Activated CD4-positive, CD25-positive, alpha-beta regulatory T cell treated with anti-CD3 and anti-CD28 coated beads, Interleukin-2, amount 50 U/mL, for 24 hours (primary cell): ENCODE measurements around the gene CLDN3.
"Not testable (repeated sequence)": the region's sequence is repeated elsewhere in the genome, so short reads cannot be mapped to it uniquely, and the experiment has no call there.

Experiments
- ATAC-seq, 2 donors: fragments of 150-1000 bp; cut with Tn5 transposase; one replicate each; pipeline ENCODE4 v1.10.0; 2021; ENCODE audit warnings: mild to moderate bottlenecking in 1 of 2, moderate library complexity in 1 of 2

Gene CLDN3, protein sequence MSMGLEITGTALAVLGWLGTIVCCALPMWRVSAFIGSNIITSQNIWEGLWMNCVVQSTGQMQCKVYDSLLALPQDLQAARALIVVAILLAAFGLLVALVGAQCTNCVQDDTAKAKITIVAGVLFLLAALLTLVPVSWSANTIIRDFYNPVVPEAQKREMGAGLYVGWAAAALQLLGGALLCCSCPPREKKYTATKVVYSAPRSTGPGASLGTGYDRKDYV

DNA sequence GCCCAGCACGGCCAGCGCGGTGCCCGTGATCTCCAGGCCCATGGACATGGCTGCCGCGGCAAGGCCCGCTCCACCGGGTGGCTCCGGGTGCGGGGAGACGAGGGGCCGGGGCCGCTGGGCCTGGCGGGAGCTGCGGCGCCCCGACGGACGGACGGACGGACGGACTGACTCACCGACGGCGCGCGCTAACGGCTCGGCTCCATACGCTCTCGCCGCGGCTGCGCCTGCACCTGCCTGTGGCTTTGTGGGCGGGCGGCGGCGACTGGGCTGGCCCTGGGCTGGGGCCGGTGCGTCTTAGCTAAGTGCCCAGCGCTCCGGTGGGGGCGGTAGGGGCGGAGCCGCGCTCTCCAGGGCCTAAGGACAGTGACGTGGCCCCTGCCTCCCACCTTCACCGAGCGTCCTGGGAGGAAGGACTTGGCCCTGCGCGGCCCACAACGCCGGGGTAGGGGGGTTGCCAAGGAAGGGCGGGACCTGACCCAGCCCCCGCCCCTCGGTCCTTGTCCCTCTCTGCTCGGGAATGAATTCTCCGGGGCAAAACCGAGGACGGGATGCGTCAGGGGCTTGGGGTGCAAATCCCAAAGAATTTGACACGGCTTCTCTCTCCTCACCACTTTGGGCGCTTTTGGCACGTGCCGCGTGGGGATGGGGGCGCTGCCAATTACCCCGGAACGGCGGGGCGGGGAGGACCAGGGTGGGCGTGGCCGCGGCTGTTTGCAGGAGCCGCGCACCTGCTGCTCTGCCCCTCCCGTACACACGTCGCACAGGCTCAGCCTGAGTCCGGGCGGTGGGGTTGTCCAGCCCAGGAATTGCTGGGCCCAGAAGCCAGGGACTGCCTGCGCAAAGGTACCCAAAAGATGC, at the start of gene CLDN3:
Gene CLDN3 (minus strand): TSS at position 269 of the 858 bp plus-strand sequence. CDS start 221 bp downstream, at position 48.
- ATAC-seq, result no peak

DNA sequence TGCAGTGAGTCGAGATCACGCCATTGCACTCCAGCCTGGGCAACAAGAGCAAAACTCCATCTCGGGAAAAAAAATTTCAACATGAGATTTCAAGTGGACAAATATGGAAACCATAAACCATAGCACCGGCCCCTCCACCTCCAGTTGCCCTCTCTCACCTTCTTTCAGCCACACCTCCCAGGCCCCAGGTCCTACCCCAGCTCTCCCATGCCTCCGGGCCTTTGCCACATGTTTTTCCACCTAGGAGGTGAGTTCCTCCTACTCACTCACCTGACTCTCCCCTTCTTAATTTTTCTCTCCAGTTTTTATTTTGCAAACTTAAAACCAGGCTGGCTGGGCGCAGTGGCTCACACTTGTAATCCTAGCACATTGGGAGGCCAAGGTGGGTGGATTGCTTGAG, 47.1 kb upstream of the CLDN3 start:
- ATAC-seq, result no peak

DNA sequence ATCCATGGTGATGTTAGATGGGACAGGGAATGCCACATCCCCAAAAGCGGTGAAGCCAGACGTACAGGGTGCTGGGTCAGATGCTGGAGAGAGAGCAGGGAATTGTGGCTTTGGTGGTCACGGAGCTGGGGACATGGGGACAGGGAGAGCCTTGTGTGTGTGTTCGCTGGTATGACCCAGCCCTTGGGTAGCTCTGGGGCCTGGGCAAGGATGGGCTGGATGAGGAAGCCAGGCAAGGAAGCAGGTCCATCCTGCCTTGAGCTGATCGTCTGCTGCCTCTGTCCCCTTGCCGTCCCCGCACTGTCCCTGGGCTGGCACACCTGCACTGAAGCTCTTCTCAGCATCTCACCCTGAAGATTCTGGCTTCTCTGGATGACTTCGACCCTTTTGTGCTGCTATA, 45.4 kb upstream of the CLDN3 start:
- ATAC-seq, result no peak

DNA sequence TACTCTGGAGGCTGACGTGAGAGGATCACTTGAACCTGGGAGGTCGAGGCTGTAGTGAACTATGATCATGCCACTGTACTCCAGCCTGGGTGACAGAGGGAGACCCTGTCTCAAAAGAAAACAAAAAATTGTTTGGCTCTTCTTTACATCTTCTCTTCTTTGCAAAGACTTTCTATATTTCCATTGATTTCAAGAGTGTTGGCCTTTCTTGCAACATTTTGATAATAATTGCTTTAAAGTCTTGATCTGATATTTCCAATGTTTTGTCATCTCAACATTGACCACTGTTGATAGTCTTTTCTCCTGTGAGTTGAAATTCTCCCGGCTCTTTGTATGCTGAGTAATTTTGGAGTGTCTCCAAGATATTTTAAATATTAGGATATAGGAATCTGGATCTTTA, 42.9 kb upstream of the CLDN3 start:
- ATAC-seq, result no peak

DNA sequence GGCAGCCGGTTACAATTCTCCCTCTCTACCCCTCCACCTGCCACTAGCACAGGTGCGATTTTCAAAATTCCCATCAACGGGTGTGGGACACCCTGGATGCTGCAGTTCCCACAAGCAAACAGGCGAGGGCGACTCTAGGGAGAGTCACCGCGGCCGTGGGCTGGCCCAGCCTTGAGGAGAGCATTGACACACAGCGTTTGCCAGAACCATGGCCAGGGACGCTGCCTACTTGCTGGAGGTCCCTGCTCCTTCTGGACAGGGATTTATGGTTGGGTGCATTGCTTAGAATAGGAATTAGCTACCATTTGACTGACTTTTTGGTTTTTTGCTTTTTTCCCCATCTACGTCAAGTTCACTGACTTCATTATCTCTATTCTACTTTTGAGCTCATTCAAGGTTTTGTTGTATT, 41.7 kb upstream of the CLDN3 start:
- ATAC-seq, result peak; percentile 67 to 85

DNA sequence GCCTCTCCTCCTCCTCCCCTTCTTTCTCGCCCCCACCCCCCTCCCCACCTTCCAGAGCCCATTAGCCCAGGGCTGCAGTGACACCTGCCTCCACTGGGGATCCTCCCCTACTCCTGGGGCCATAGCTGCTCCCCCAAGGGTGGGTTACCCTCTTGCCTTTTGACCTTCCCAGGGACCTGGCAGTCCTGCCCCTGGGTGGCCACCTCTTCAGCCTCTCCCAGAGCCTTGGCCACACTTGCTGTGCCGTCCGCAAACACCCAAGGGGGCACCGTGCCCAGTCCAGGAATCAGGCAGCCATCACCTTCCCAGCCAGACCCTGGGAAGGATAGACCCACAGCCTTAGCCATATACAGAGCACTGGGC, 40.9 kb upstream of the CLDN3 start:
- no peak for ATAC-seq

DNA sequence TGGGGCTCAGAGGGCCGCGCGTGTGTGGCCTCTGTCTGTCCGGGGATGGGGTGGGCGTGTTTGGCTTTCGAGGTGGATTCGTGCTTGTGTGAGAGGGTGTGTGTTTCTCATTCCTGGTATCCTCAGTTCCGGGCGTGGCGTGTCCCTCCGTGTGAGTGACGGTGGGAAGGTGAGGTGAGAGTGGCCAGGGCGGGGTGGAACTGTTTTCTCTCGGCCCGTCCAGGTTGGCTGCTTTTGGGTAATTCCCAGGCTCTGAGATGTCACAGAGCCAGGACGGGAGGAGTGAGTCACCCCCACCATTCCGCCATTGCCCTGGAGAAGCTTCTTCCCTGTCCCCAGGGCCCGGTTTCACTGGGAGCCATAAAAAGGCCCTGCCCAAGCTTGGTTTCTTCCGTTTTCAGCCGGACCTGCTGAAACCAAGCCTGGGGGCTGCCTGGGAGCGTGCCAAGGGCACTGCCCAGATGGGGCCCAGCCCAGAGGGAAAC, 39.4 kb upstream of the CLDN3 start:
- ATAC-seq, result no peak

DNA sequence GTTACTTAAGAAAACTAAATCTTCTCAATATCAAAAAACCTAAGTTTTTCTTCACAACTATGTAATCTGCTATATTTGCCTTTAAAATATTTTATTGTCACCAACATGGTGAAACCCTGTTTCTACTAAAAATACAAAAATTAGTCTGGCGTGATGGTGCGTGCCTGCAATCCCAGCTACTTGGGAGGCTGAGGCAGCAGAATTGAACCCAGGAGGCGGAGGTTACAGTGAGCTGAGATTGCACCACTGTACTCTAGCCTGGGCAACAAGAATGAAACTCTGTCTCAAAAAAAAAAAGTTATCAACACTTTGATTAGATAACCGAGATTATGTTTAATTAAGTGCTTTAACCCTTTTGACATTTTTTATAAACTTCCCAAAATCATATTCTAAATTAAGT, 32.4 kb upstream of the CLDN3 start:
- ATAC-seq, result no peak

DNA sequence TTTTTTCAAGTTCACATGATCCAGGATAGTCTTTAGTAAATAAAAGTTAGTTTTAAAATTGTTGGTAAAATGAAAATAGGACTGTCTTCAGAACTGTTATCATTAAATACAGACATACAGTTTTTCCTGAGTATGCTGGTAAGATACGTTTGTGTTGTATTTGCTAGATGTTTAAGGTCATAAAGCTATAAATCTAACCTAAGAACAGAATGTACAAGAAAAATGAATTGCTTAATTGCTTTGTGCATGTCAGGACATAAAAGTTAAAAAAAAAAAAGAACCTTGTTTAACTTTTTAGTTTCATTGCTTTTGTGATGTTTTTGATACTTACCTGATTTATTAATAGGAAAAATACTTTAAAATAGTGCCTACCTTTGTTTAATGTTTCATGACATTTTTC, 31.5 kb upstream of the CLDN3 start:
- ATAC-seq, result no peak

DNA sequence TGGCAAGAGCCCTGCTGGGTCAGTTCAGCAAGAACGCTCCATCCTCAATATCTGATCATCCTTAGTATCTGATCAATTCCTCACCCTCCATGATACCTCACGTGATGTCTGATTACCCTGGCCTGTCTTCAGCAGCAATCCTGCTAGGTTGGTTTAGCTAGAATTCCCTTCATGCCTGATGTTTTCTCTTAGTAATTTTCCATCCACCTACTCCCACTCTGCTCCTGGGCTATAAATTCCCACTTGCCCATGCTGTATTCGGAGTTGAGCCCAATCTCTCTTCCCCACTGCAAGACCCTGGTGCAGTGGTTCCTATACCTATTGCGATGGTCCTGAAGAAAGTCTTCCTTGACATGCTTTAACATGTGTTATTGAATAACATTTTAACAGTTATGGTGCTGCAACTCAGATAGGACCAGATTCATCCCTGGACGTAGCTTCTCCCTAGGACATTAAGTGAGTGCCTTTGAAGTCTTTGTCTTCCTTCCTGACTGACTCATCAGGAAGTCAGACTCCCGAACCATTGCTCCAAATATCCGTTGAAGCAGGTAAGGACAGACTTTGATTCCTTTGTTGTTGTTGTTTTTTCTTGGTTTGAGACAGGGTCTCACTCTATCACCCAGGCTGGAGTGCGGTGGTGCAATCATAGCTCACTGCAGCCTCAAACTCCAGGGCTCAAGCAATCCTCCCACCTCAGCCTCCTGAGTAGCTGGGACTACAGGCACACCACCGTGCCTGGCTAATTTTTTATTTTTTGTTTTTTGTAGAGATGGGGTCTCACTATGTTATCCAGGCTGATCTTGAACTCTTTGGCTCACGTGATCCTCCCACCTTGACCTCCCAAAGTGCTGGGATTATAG, 29.4 kb upstream of the CLDN3 start:
- no peak for ATAC-seq

DNA sequence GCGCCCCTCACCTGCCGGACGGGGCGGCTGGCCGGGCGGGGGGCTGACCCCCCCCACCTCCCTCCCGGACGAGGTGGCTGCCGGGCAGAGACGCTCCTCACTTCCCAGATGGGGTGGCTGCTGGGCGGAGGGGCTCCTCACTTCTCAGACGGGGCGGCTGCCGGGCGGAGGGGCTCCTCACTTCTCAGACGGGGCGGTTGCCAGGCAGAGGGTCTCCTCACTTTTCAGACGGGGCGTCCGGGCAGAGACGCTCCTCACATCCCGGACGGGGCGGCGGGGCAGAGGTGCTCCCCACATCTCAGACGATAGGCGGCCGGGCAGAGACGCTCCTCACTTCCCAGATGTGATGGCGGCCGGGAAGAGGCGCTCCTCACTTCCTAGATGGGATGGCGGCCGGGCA, 27.1 kb upstream of the CLDN3 start:
- ATAC-seq, result not testable (repeated sequence)

DNA sequence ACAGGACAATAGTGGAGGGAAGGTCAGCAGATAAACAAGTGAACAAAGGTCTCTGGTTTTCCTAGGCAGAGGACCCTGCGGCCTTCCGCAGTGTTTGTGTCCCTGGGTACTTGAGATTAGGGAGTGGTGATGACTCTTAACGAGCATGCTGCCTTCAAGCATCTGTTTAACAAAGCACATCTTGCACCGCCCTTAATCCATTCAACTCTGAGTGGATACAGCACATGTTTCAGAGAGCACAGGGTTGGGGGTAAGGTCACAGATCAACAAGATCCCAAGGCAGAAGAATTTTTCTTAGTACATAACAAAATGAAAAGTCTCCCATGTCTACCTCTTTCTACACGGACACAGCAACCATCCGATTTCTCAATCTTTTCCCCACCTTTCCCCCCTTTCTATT, 26.6 kb upstream of the CLDN3 start:
- ATAC-seq, result not testable (repeated sequence)

DNA sequence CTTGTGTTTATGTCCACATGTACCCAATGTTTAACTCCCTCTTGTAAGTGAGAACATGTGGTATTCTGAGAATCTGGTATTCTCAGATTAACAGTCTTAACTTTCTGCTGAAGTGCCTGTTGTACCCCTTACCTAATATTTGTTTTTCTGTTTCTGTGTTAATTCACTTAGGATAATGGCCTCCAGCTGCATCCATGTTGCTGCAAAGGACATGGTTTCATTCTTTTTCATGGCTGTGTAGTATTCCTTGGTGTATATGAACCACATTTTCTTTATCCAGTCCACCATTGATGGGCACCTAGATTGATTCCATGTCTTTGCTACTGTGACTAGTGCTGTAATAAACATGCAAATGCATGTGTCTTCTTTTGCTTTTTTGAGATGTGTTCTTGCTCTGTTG, 25.1 kb upstream of the CLDN3 start:
- ATAC-seq, result not testable (repeated sequence)

DNA sequence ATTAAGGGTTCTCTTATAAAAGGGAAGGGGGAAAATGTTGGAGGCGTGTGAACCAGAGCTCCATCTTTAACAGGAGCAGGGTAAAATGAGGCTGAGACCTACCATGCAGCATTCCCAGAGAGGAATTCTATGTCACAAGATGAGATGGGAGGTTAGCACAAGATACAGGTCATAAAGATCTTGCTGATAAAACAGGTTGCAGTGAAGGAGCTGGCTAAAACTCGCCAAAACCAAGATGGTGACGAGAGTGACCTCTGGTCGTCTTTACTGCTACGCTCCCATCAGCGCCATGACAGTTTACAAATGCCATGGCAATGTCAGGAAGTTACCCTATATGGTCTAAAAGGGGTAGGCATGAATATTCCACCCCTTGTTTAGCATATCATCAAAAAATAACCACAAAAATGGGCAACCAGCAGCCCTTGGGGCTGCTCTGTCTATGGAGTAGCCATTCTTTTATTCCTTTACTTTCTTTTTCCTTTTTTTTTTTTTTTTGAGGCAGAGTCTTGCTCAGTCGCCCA, 21.2 kb upstream of the CLDN3 start:
- not testable (repeated sequence) for ATAC-seq

DNA sequence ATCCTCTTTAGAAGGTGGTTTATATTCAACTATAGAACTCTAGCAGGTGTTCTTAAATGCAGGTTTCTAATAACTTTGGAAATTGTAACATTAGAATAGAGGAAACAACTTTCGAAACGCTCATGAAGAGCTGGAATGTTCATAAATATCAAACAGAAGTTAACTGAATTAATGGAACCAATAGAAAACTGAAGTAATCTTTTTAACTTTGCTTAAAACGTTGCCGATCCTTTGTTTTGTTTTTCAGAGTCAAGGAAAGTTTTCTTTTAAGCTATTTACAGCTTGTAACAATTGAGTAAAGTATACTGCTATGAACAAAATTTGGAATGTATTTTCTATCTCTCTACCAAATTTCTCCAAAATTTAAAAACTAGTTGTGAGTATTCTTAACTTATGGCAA, 19.0 kb upstream of the CLDN3 start:
- ATAC-seq, result no peak

DNA sequence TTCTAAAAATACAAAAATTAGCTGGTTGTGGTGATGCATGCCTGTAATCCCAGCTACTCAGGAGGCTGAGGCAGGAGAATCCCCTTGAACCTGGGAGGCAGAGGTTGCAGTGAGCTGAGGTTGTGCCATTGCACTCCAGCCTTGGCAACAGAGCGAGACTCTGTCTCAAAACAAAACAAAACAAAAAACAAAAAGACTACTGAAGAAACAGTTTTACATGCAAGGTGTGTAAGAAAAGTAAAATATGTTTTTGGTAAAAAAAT, 17.6 kb upstream of the CLDN3 start:
- ATAC-seq, result not testable (repeated sequence)

DNA sequence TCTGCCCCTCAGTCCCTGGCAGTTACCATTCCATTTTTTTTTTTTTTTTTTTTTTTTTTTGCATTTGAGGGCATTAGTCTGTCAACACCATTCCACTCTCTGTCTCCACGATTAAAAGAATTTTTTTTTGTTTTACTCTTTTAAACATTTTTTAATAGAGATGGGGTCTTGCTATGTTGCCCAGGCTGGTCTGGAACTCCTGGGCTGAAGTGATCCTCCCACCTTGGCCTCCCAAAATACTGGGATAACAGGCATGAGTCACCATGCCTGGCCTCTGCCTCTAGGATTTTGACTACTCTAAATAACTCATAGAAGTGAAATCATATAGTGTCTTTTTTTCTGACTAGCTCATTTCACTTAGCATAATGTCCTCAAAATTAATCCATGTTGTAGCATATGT, 16.5 kb upstream of the CLDN3 start:
- no peak for ATAC-seq

DNA sequence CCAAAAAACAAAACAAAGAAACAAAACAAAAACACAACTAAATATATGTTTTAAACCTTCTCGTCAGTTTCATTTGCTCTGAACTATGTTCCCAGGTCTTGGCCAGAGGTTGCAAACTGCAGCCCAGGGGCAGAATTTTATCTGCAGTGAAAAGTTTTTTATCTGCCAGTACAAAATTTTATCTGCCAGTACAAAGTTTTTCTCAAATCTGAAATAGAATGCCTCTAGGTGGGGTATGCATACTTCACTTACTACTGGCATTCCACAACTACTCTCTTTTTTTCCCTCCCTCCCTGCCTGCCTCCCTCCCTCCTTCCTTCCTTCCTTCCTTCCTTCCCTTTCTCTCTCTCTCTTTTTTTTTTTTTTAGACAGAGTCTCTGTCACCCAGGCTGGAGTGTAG, 9.4 kb upstream of the CLDN3 start:
- no peak for ATAC-seq

DNA sequence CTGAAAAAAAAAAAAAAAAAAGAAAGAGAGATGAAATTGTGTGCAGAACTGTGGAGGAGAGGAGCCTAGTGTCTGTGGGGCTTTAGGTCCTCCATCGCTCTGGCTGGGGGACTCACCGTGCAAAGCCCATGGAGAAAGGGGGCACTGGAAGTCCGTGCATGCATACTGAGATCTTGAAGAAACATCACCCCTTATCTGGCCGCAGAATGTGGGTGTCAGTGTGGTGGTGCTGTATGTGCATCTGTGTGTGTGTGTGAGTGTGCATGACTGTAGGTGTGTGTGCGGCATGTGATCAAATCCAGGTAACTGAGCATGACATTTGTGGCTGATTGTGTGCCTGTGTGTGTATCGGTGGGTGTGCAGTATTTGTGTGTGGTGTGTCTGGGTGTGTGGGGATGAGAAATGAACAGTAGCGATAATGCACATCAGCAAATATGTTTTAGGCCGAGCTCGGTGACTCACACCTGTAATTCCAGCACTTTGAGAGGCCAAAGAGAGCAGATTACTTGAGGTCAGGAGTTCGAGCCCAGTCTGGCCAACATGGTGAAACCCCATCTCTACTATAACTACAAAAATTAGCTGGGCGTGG, 8.8 kb upstream of the CLDN3 start:
- ATAC-seq, result no peak

DNA sequence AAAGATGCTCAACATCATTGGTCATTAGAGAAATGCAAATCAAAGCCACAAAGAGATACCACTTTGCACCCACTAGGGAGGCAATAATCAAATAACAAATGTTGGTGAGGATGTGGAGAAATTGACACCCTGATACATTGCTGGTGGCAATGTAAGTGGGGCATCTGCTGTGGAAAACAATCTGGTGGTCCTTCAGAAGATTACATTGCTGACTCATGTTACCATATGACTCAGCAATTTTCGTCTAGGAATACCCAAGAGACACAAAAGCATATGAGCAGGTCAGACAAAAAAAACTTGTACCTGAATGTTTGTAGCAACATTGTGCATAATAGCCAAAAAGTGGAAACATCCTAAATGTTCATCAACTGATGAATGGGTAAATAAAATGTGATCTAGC, 4.9 kb upstream of the CLDN3 start:
- no peak for ATAC-seq

DNA sequence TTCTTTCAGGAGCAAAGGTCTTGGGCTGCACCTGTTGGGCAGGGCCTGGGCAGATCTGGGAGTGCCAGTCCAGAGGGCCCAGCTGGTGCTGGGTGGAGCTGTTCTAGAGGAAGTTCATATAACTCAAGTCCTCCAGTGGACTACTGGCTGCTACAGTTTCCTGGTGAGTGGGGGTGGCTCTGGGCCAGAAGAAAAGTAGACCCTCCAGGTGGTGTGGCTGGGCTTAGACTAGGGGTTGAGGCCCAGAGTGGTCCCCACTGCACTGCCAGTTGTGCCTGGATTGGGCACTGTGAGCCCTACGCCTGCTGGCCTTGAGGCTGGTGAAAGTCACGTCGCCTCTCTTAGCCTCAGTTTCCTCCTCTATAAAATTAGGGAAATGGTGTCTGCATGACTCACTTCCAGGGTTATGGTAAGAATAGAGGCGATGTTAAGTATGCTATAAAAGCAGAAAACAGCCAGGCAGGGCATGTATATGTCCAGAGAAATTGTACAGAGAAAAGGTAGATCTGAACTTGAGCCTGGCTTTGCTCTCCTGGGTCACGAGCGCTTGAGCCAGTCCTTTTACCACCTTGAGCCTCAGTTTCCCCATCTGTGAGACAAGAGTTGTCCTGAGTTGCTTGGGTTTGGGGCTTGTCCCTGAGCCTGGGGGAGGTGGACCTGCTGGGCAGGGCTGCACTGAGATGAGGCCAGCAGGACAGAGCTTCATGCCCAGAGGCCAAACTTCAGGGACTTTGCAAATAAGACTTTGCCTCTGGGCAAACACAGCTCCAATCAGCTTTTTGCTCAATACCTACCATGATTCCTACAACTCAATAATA, 3.8 kb upstream of the CLDN3 start:
- ATAC-seq, result no peak
